HT-29 (cell line): ENCODE results near the gene SOAT2. TPM values are rescaled to one million over a fixed set of nuclear protein-coding genes. Genes with fewer than 3 reads are reported as not detected.
"Not testable (repeated sequence)": the region's sequence is repeated elsewhere in the genome, so short reads cannot be mapped to it uniquely, and the experiment has no call there.

ENCODE experiments used
- DNase-seq: peaks from one replicate; pipeline ENCODE4 v3.0.0-alpha.2; 2015; ENCODE audit warnings: low spot score
- total RNA-seq: library from RNA; depleted of rRNA; stranded (reverse); fragments of >200 nt; shearing (Covaris generic); gene quantifications from 2 replicates; pipeline ENCODE4 v1.2.3, GENCODE V29; 2014

SOAT2 gene
- total RNA-seq, 1 experiment from 2014 or later, result 0.15 TPM

- no peak for DNase-seq
These were observed 42.3 kb downstream of the SOAT2 start for GRCh38 chr12:53145383-53146260.

- no peak for DNase-seq
These were observed 43.9 kb downstream of the SOAT2 start for GRCh38 chr12:53147181-53147580.

DNA sequence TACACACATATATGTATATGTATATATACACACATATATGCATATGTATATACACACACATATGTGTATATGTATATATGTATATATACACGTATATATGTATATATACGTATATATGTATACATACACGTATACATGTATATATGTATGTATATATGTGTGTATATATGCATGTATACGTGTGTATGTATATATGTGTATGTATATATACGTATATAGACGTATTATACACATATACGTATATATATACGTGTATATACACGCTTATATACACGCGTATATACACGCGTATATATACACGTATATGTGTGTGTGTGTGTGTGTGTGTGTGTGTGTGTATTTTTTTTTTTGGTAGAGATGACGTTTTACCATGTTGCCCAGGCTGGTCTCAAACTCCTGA lies 44.4 kb downstream of the SOAT2 start:
- no peak for DNase-seq

- DNase-seq, result no peak
These were observed 47.8 kb downstream of the SOAT2 start for GRCh38 chr12:53151039-53151438.

DNA sequence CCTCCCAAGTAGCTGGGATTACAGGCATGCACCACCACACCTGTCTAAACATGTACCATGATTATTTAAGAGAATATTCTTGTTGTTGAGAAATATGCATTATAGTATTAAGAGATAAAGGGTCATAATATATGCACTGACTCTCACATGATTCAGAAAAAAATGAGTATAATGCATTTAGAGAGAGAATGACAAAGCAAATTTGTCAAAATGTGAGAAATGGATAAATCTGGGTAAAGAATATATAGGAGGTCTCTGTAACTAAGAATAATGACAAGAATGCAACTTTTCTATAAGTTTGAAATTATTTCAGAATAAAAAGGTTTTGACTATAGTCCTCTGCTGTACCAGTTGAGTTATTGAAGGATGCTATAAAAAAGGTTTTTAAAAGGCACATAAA lies 49.1 kb downstream of the SOAT2 start:
- no peak for DNase-seq

- DNase-seq, result peak; percentile 95
These were observed 56.0 kb downstream of the SOAT2 start for GRCh38 chr12:53159195-53159839.

- no peak for DNase-seq
These were observed 56.7 kb downstream of the SOAT2 start for GRCh38 chr12:53160000-53160399.

- no peak for DNase-seq
These were observed 57.4 kb downstream of the SOAT2 start for GRCh38 chr12:53160673-53161072.

DNA sequence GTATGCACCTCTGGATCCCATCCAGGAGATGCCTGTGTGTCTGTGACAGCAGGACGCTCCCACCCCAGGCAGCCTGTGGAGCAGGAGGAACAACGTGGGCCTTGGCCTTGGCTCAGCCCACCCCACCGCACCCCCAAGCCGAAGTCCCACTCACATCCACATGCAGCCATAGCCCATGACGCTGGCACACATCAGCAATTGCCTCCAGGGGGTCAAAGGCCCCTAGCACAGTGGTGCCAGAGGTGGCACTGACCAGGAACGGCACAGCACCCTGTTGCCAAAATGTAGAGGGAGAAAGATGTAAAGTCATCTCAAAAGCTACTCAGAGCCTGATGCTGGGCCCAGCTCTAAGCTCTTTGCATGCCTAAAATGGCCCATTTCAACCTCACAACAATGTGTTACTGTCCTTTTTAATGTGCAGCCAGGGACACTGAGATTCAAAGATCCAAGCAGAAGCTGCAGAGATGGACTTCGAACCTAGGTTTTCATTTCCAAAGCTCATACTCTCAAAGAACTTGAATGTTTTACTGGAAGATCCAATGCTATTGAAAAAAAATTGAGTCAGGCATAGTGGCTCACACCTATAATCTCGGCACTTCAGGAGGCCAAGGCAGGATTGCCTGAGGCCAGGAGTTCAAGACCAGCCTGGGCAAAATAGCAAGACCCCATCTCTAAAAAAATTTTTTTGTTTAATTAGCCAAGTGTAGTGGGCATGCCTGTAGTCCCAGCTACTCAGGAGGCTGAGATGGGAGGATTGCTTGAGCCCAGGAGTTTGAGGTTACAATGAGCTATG lies 58.0 kb downstream of the SOAT2 start:
- no peak for DNase-seq

DNA sequence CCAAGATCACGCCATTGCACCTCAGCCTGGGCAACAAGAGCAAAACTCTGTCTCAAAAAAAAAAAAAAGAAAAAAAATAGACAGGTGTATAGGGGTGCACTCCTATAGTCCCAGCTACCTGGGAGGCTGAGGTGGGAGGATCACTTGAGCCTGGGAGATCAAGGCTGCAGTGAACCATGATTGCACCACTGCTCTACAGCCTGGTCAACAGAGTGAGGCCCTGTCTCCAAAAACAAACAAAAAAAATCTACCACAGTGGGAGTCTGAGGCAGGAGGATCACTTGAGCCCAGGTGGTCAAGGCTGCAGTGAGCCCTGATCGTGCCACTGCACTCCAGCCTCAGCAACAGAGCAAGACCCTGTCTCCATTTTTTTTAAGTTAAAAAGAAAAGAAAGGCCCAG lies 59.7 kb downstream of the SOAT2 start:
- DNase-seq, result not testable (repeated sequence)

DNA sequence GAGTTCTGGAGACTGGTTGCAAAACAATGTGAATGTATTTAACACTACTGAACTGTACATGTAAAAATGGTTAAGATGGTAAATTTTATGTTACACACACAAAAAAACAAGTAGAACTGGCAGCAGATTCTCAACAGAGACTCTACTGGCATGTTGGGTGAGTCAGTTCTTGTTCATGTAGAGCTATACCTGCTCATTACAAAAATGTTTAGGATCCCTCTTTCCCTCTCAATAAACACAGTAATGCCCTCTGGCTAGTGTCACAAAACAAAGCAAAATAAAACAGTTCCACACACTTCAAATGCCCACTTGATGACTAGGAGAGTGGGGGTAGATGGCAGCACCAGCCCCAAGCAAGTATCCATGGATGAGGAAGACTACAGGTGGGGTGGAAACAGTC lies 63.6 kb downstream of the SOAT2 start:
- no peak for DNase-seq

GRCh38 chr12:53169644-53170043 lies 66.4 kb downstream of the SOAT2 start:
- DNase-seq, result no peak

DNA sequence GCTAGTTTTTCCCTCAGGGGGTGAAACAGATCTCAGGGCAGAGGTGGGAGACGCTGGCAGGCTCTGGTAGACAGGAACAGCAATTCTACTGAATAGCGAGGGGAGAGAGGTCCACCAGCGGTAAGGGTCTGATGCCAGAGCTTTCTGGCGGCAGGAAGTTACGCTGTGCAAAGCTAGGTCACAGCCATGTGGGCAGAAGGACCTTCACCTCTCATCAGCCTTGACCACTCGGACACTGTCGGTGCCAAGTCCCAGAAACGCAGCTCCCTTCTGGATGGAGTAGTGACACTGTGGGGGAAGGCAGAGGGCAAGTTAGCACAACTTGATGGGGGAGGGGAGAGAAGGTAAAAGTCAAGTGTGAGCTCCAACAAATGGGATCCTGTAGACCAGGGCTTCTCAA lies 66.9 kb downstream of the SOAT2 start:
- DNase-seq, result no peak

DNA sequence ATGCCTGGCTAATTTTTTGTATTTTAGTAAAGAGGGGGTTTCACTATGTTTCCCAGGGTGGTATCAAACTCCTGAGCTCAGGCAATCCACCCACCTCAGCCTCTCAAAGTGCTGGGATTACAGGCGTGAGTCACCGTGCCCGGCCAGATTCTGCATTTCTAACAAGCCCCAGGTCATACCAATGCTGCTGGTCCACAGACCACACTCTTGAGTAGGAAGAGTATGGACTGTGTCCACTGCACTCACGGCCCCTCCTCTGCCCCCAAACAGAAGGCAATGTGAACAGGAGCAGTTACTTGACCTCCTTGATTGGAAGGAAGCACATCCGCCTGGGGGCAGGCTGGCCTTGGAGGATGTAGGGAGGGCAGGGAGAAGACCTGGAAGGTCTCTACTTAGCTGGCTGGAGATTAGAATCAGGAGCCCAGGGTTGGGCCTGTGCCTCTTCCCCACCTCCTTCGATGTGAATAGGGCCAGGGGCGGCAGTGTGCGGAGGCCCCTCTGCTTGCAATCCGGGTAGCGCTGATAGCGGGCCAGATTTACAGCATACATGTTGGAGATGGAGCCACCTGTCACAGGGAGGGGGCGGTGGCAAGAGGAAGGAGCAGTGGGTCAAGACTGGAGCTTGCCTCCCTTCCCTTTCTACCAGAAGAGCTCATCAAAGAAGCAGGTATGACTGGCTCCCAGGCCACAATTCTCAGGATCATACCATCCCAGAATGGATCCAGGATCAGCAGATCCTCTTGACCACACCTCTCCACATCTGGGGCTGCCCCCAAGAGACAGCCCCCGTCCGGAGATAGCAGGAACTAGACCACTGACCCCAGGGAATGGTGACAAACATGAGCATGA lies 67.8 kb downstream of the SOAT2 start:
- DNase-seq, result no peak

GRCh38 chr12:53171725-53172329 lies 68.5 kb downstream of the SOAT2 start:
- DNase-seq, result peak; percentile 32

GRCh38 chr12:53172352-53172751 lies 69.1 kb downstream of the SOAT2 start:
- DNase-seq, result no peak

DNA sequence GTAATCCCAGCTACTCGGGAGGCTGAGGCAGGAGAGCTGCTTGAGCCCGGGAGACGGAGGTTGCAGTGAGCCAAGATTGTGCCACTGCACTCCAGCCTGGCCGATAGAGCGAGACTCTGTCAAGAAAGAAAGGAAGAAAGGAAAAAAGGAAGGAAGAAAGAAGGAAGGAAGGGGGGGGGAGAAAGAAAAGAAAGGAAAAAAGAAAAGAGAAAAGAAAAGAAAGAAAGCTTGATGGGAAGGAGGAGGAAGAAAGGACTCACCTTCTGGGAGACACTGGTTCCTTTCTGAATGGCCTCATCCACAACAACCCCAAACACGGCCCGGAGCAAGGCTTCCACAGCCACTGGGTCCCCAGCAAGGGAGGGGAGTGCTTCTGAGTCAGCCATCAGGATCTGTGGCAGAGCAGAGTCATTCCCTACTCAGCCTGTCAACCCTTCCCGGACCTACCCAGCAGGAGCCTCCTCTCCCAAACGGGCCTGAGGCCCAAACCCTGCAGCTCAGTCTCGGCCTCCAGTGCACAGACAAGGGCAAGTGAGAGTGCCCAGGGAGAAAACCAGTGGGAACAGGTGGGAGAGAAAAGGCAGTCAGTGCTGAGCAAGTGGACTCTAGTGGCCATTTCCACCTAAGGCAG lies 69.9 kb downstream of the SOAT2 start:
- no peak for DNase-seq
